Keratinocyte (primary cell): ENCODE data around the gene CA7.

Experiments
- CTCF ChIP-seq, 3 experiments: IDR thresholded peaks in 1 of 3; conservative IDR thresholded peaks in 1 of 3; optimal IDR thresholded peaks in 1 of 3; 2 replicates in 2 of 3; 3 replicates in 1 of 3; pipeline versions ENCODE3 to v1.5.1; 2011; ENCODE audit warnings: low read length in 3 of 3, mild to moderate bottlenecking in 3 of 3, moderate library complexity in 2 of 3, control low read depth in 1 of 3, inconsistent platforms in 1 of 3; ENCODE audit not compliant: insufficient read depth in 2 of 3; ENCODE audit errors: extremely low read depth in 1 of 3
- EZH2 ChIP-seq: IDR thresholded peaks from one replicate; pipeline ENCODE4 v1.6.1; 2012; ENCODE audit warnings: inconsistent platforms, mild to moderate bottlenecking, low read length, moderate library complexity

GRCh38 chr16:66902648-66903543 is 58.7 kb downstream of the CA7 start:
- peak in 2 of 3 experiments; percentile 17 to 48 for TF ChIP-seq CTCF (optimal IDR thresholded peaks at IDR 0.05 in 1 of 3, IDR thresholded peaks at IDR 0.05 in 1 of 3, conservative IDR thresholded peaks at IDR 0.05 in 1 of 3; ENCODE audit: extremely low read depth in 1 of 3, insufficient read depth in 2 of 3, low read length in 3 of 3)
- no peak for TF ChIP-seq EZH2
